Measurements from ENCODE around the gene ABCA6. TPM values are rescaled to one million over a fixed set of nuclear protein-coding genes. Genes with fewer than 3 reads are reported as not detected.

The ABCA6 gene
- total and polyA plus RNA-seq, 9 of the 15 experiments (the other 6 are each of a cell fraction or from before 2014, with no cell fraction given): 0.06 to 0.73 (median 0.15) TPM

GRCh38 chr17:69143683-69144231, 2.1 kb upstream of the ABCA6 start:
- Histone ChIP-seq H3K4me2 (ENCODE audit: insufficient read depth, low read length) (no peak overlapping the region), H4K20me1 (replicated peaks; ENCODE audit: control insufficient read depth, insufficient read depth, low read length) (no peaks in the 10 kb centered on the region), H3K9me3 (replicated peaks; ENCODE audit: control insufficient read depth, insufficient read depth, low read depth, low read length) (no peaks in the 10 kb centered on the region), H2AFZ (ENCODE audit: low read depth, low read length) (no peak overlapping the region; the same call in 1 of the 2 replicates), H3K27ac (ENCODE audit: extremely low read depth, low read depth, low read length) (no peak overlapping the region), H3K79me2 (ENCODE audit: control insufficient read depth, insufficient read depth, low read length) (no peaks in the 10 kb centered on the region), H3K9ac (ENCODE audit: insufficient read depth in 1 of 2, low read depth in 2 of 2, low read length in 2 of 2) (no peak overlapping the region), H3K4me3 (no peak overlapping the region), H3K27me3 (ENCODE audit: control insufficient read depth in 2 of 2, insufficient read depth in 2 of 2, low read length in 2 of 2) (no peaks in the 10 kb centered on the region), H3K9me1 (ENCODE audit: control insufficient read depth, insufficient read depth, low read length) (no peaks in the 10 kb centered on the region), H3K4me1 (replicated peaks in 1 of 2; ENCODE audit: control insufficient read depth in 2 of 2, insufficient read depth in 2 of 2, low read length in 2 of 2) (no peaks in the 10 kb centered on the region; a peak in 2 of 5 replicates), H3K36me3 (ENCODE audit: control insufficient read depth, insufficient read depth, low read length) (no peaks in the 10 kb centered on the region)
- intact Hi-C loops (cut with micrococcal nuclease): loop anchor here (5.0 kb wide), 1 partner anchor 41 kb away; no protein-coding TSS in a partner anchor
- FAIRE-seq (peak; percentile 70), ATAC-seq (no peak), DNase-seq (ENCODE audit: extremely low read depth in 1 of 4, low spot score in 3 of 4) (no peak)
- TF ChIP-seq GATAD2A (IDR thresholded peaks at IDR 0.05) (0 out of 2 replicates have a peak, but pooled peaks have one; percentile 70), GATAD2B (IDR thresholded peaks at IDR 0.05; ENCODE audit: borderline replicate concordance) (peak; percentile 85; the same call in 1 of the 2 replicates), EWSR1 (IDR thresholded peaks at IDR 0.05; ENCODE audit: borderline replicate concordance, low read depth, partially characterized antibody) (no peak), GTF2A2 (tag; IDR thresholded peaks at IDR 0.05) (no peak), GATA2 (CRISPR knock-in tag; IDR thresholded peaks at IDR 0.05) (peak; percentile 47), DACH1 (IDR thresholded peaks at IDR 0.05; ENCODE audit: partially characterized antibody) (peak; percentile 99), ZBTB2 (IDR thresholded peaks at IDR 0.05) (peak; percentile 71)
- ChIA-PET POLR2A (interaction anchor here (1.2 to 1.4 kb wide), 2 partner anchors 10 to 41 kb away, joined by 3 read pairs; no protein-coding TSS in a partner anchor), CTCF (ENCODE audit: low intra/inter-chr PET ratio) (no interaction called here)
- BruUV-seq (replicated peaks): no TSS peak
- in situ Hi-C loops (cut with MboI): no loop called here
- WGBS (ENCODE audit: insufficient coverage, low coverage, missing lambda C conversion rate): 58% methylated on average over 3 of the region's 3 CpGs

Data from K562 (cell line).